ENCODE measurements around the gene NAA25. TPM values are rescaled to one million over a fixed set of nuclear protein-coding genes. Genes with fewer than 3 reads are reported as not detected.
"Not testable (repeated sequence)": the region's sequence is repeated elsewhere in the genome, so short reads cannot be mapped to it uniquely, and the experiment has no call there.

The NAA25 gene
- polyA plus RNA-seq, 1 donor from 2014 or later, result 30.7 TPM

DNA sequence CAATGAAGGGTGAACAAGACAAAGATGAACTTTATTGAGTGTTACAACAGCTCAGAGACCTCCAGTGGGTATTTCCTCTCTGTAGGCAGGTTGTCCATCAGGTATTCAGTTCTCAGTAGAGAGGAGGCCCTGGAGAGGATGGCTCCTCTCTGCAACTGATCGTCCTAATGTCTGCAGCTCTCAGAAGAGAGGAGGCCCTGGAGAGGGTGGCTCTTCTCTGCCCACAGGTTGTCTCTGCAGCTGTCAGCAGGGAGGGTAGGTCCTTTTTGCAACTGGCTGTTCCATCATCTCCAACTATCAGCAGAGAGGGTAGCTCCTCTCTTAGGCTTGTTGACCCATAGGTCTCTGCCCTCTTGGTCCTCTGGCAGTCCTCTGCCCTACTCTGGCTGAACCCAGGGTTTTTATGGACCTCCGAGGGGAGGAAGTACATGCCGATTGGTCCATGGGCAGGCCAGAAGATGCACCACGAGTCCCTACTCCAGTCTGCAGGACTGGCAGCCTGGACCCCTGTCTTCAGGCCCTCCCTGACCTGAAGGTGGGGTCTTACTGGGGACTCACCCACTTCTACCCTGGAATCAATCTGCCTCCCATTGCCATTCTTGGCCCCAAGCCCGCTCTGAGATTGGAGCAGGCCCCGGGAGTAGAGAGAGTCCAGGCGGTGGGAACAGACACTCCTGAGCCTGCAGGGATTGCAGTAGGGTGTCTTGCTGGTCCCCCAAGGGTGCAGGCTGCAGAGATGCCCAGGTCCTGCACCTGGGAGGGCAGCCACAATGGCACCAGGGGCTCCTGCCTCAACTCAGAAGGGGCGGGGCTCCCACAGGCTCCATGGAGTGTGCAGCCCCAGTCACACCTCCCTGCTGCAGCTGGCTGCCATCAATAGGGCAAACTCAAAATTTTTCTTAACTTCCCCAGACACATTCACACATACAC lies 97.9 kb downstream of the NAA25 start:
- no peak overlapping the region for H3K4me2 ChIP-seq (ENCODE audit: low read length)

DNA sequence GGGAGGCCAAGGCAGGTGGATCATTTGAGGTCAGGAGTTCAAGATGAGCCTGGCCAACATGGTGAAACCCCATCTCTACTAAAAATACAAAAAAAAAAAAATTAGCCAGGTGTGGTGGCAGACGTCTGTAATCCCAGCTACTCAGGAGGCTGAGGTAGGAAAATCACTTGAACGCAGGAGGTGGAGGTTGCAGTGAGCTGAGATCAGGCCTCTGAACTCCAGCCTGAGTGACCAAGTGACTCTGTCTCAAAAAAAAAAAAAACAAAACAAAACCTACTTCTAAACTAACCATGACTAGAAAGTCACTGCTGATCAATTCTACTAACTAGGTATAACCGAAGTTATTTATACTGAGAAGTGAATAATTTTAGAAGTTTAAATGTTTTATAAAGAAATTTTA lies 99.0 kb downstream of the NAA25 start:
- not testable (repeated sequence) for H3K79me2 ChIP-seq (replicated peaks; ENCODE audit: insufficient read depth, low read length); H3K27me3 ChIP-seq (ENCODE audit: insufficient read depth, low read depth, low read length); H3K9ac ChIP-seq (ENCODE audit: low read length); H3K27ac ChIP-seq (ENCODE audit: low read length); H3K9me3 ChIP-seq (ENCODE audit: low read length); H3F3A ChIP-seq (ENCODE audit: insufficient read depth, low read length, poor library complexity, severe bottlenecking); H3K36me3 ChIP-seq (ENCODE audit: insufficient read depth, low read length); H3K4me3 ChIP-seq (ENCODE audit: low read length); H2AFZ ChIP-seq (ENCODE audit: low read depth, low read length); H3K9me2 ChIP-seq (ENCODE audit: insufficient read depth, low read length); H3K4me2 ChIP-seq (ENCODE audit: low read length); H4K20me1 ChIP-seq (ENCODE audit: insufficient read depth)

More for the DNA sequence above, 97.9 kb downstream of the NAA25 start:
- peaks cover 1% of the 10 kb centered on the region for H3K36me3 ChIP-seq (ENCODE audit: insufficient read depth, low read length)
- no peaks in the 10 kb centered on the region for H4K20me1 ChIP-seq (ENCODE audit: insufficient read depth)
- TF ChIP-seq TAF1 (IDR thresholded peaks at IDR 0.05; ENCODE audit: low read depth), result no peak
- no peak for TF ChIP-seq EZH2 (IDR thresholded peaks at IDR 0.05; ENCODE audit: borderline replicate concordance, insufficient read depth, low read length, poor library complexity, severe bottlenecking)
- no peak for TF ChIP-seq RAD21 (conservative IDR thresholded peaks at IDR 0.05)
- TF ChIP-seq EP300 (conservative IDR thresholded peaks at IDR 0.05; ENCODE audit: poor library complexity, severe bottlenecking), result no peak
- TF ChIP-seq SMC3 (conservative IDR thresholded peaks at IDR 0.05; ENCODE audit: poor library complexity), result no peak
- no peak for TF ChIP-seq MXI1 (conservative IDR thresholded peaks at IDR 0.05; ENCODE audit: poor library complexity, severe bottlenecking)
- TF ChIP-seq POLR2AphosphoS5 (IDR thresholded peaks at IDR 0.05), result no peak
- TF ChIP-seq, protein P1, sequence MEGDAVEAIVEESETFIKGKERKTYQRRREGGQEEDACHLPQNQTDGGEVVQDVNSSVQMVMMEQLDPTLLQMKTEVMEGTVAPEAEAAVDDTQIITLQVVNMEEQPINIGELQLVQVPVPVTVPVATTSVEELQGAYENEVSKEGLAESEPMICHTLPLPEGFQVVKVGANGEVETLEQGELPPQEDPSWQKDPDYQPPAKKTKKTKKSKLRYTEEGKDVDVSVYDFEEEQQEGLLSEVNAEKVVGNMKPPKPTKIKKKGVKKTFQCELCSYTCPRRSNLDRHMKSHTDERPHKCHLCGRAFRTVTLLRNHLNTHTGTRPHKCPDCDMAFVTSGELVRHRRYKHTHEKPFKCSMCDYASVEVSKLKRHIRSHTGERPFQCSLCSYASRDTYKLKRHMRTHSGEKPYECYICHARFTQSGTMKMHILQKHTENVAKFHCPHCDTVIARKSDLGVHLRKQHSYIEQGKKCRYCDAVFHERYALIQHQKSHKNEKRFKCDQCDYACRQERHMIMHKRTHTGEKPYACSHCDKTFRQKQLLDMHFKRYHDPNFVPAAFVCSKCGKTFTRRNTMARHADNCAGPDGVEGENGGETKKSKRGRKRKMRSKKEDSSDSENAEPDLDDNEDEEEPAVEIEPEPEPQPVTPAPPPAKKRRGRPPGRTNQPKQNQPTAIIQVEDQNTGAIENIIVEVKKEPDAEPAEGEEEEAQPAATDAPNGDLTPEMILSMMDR (IDR thresholded peaks at IDR 0.05; ENCODE audit: poor library complexity, severe bottlenecking), result no peak
- TF ChIP-seq, protein P2, sequence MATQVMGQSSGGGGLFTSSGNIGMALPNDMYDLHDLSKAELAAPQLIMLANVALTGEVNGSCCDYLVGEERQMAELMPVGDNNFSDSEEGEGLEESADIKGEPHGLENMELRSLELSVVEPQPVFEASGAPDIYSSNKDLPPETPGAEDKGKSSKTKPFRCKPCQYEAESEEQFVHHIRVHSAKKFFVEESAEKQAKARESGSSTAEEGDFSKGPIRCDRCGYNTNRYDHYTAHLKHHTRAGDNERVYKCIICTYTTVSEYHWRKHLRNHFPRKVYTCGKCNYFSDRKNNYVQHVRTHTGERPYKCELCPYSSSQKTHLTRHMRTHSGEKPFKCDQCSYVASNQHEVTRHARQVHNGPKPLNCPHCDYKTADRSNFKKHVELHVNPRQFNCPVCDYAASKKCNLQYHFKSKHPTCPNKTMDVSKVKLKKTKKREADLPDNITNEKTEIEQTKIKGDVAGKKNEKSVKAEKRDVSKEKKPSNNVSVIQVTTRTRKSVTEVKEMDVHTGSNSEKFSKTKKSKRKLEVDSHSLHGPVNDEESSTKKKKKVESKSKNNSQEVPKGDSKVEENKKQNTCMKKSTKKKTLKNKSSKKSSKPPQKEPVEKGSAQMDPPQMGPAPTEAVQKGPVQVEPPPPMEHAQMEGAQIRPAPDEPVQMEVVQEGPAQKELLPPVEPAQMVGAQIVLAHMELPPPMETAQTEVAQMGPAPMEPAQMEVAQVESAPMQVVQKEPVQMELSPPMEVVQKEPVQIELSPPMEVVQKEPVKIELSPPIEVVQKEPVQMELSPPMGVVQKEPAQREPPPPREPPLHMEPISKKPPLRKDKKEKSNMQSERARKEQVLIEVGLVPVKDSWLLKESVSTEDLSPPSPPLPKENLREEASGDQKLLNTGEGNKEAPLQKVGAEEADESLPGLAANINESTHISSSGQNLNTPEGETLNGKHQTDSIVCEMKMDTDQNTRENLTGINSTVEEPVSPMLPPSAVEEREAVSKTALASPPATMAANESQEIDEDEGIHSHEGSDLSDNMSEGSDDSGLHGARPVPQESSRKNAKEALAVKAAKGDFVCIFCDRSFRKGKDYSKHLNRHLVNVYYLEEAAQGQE (IDR thresholded peaks at IDR 0.05; ENCODE audit: borderline replicate concordance), result no peak
- peaks cover 3% of the 10 kb centered on the region for H3F3A ChIP-seq (ENCODE audit: insufficient read depth, low read length, poor library complexity, severe bottlenecking)
- peaks cover 4% of the 10 kb centered on the region for H3K79me2 ChIP-seq (replicated peaks; ENCODE audit: insufficient read depth, low read length)
- no peak overlapping the region for H2AFZ ChIP-seq (ENCODE audit: low read depth, low read length)
- H3K9me2 ChIP-seq (ENCODE audit: insufficient read depth, low read length), result no peaks in the 10 kb centered on the region
- H3K4me3 ChIP-seq (ENCODE audit: low read length), result no peak overlapping the region
- no peaks in the 10 kb centered on the region for H3K27me3 ChIP-seq (ENCODE audit: insufficient read depth, low read depth, low read length)
- H3K27ac ChIP-seq (ENCODE audit: low read length), result no peak overlapping the region
- no peaks in the 10 kb centered on the region for H3K9me3 ChIP-seq (ENCODE audit: low read length)
- no peak overlapping the region for H3K9ac ChIP-seq (ENCODE audit: low read length)
